HL-60 (cell line): ENCODE results near the gene PBOV1.

ENCODE experiments used
- CTCF ChIP-seq: IDR thresholded peaks from one replicate; pipeline ENCODE4 v1.5.1; 2011; ENCODE audit warnings: low read length, control low read depth, inconsistent platforms; ENCODE audit not compliant: insufficient read depth
- GABPA ChIP-seq: IDR thresholded peaks from 2 replicates; pipeline ENCODE4 v1.6.1; 2012; ENCODE audit warnings: low read depth
- POLR2AphosphoS5 ChIP-seq: IDR thresholded peaks from 2 replicates; pipeline ENCODE4 v1.6.1; 2012; ENCODE audit warnings: low read depth
- REST ChIP-seq: IDR thresholded peaks from 2 replicates; pipeline ENCODE4 v1.6.1; 2012; ENCODE audit warnings: low read depth; ENCODE audit not compliant: insufficient replicate concordance
- SPI1 ChIP-seq: IDR thresholded peaks from 2 replicates; pipeline ENCODE4 v1.6.1; 2012; ENCODE audit warnings: low read depth, mild to moderate bottlenecking, borderline replicate concordance

GRCh38 chr6:138234363-138234762 is 16.1 kb upstream of the PBOV1 start:
- TF ChIP-seq CTCF = no peak
- no peak for TF ChIP-seq REST
- no peak for TF ChIP-seq POLR2AphosphoS5
- no peak for TF ChIP-seq GABPA
- no peak for TF ChIP-seq SPI1
